Measurements from ENCODE around the gene FHL2. TPM values are rescaled to one million over a fixed set of nuclear protein-coding genes. Genes with fewer than 3 reads are reported as not detected.
A peak's percentile ranks its signal among the peaks of the same experiment; 100 is the strongest.

Gene FHL2
- total and polyA plus RNA-seq, 12 donors, result 437 to 2,354 (median 1,410) TPM

GRCh38 chr2:105393373-105394055 lies 5.3 kb downstream of the FHL2 start:
- peaks cover 17 to 99% (median 50%) of the 10 kb centered on the region in 9 donors for H3K4me1 ChIP-seq
- WGBS, 2 donors, result 28 to 43% methylated on average over 13 of the region's 13 CpGs
- peaks cover 0 to 17% (median 3%) of the 10 kb centered on the region in 7 donors for H3K27me3 ChIP-seq
- peak overlapping the region in 1 of 10 donors; percentile 15 for H3K4me3 ChIP-seq
- no peaks in the 10 kb centered on the region for H3K9me3 ChIP-seq
- ATAC-seq (peak in 6 of 8 donors; percentile 0 to 44 (median 12)), DNase-seq (peak in 1 of 2 donors; percentile 67)
- no peak for TF ChIP-seq CTCF (IDR thresholded peaks at IDR 0.05)
- H3K36me3 ChIP-seq, result peaks cover 0 to 17% (median 0%) of the 10 kb centered on the region in 9 donors
- intact Hi-C loops (cut with DNase I), result loop anchor here in 1 of 10 donors (10.0 kb wide), 1 partner anchor 531 kb away; no protein-coding TSS in a partner anchor
- peak overlapping the region in 9 of 10 donors; percentile 8 to 95 (median 70) for H3K27ac ChIP-seq

DNA sequence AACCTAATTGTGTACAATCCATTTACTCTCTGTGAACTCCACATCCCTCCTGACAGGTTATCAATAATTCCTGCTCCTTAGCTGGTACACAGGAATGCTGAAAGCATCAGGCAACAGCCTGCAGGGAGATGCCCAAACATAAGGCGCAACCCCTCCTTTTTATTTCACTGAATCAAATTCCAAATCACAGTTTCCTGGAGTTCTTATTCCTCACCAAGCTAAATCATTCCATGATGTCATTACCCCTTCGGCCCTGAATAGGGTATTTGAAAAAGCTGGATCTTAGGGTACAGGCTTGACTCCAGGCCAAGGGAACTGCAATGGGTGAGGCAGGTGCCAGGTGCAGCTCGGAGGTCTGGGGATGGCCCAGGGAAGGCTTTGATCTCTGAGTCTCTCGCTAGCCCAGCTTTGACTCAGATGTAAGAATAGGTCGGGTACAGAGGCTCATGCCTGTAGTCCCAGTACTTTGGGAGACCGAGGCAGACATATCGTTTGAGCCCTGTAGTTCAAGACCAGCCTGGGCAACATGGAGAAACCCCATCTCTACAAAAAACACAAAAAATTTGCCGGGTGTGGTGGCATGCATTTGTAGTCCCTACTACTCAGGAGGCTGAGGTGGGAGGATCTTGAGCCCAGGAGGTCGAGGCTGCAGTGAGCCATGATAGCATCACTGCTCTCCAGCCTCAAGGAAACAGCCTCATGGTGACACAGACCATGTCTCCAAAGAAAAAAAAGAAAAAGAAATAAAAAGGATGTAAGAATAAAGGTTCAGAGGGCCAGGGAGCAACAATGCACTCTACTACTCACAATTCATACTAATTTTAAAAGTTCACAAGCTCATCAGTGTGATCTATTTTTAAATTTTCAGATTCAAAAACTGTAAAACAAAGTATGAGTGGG lies 6.8 kb downstream of the FHL2 start:
- intact Hi-C loops (cut with DNase I), result loop anchor here in 1 of 10 donors (10.0 kb wide), 1 partner anchor 533 kb away; no protein-coding TSS in a partner anchor
- Histone ChIP-seq H3K27ac (peak overlapping the region in 8 of 10 donors; percentile 7 to 95 (median 46)), H3K4me3 (no peak overlapping the region), H3K27me3 (peaks cover 0 to 3% (median 0%) of the 10 kb centered on the region in 7 donors), H3K4me1 (peaks cover 17 to 97% (median 64%) of the 10 kb centered on the region in 9 donors), H3K36me3 (peaks cover 0 to 20% (median 0%) of the 10 kb centered on the region in 9 donors), H3K9me3 (no peaks in the 10 kb centered on the region)
- DNase-seq (no peak), ATAC-seq (peak in 1 of 8 donors; percentile 1)
- WGBS, 2 donors, result 65 to 76% methylated on average over 9 of the region's 9 CpGs
- no peak for TF ChIP-seq CTCF (IDR thresholded peaks at IDR 0.05)

DNA sequence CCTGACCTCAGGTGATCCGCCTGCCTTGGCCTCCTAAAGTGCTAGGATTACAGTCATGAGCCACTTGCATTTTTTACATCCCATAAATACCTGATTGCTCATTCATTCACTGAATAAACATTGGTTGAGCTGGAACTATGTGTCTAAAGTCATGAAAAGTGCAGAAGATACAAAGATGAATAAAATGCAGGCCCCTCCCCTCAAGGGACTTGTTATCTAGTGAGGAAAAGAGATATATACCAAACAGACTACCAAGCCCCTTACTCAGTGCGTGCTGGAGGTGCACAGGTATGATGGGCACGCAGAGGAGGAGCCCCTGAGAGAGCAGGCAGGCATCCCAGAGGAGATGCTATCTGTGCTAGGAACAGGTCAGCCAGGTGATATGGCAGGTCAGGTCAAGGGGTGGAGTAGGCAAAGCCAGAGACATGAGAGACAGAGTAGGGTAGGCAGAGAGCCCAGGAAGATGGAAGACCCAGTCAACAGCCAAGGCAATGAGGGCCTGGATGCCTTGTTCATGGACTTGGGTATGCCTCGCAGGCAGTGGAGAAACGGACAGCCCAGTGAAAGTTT lies 7.7 kb downstream of the FHL2 start:
- Histone ChIP-seq H3K27me3 (no peaks in the 10 kb centered on the region), H3K9me3 (no peaks in the 10 kb centered on the region), H3K36me3 (peaks cover 0 to 23% (median 1%) of the 10 kb centered on the region in 9 donors), H3K4me3 (no peak overlapping the region), H3K4me1 (peaks cover 16 to 98% (median 60%) of the 10 kb centered on the region in 9 donors), H3K27ac (peak overlapping the region in 7 of 10 donors; percentile 7 to 95 (median 46))
- no peak for DNase-seq
- ATAC-seq, result peak in 1 of 8 donors; percentile 14
- 74 to 84% methylated on average over 5 of the region's 5 CpGs for WGBS, 2 donors
- intact Hi-C loops (cut with DNase I), result loop anchor here in 1 of 10 donors (10.0 kb wide), 1 partner anchor 534 kb away; no protein-coding TSS in a partner anchor
- TF ChIP-seq CTCF (IDR thresholded peaks at IDR 0.05), result no peak

- peak in 1 of 8 donors; percentile 1 for ATAC-seq
- no peak for DNase-seq
Measured at GRCh38 chr2:105390454-105390853, 8.4 kb downstream of the FHL2 start.

More at GRCh38 chr2:105390454-105390853, 8.4 kb downstream of the FHL2 start:
- no peaks in the 10 kb centered on the region for H3K27me3 ChIP-seq
- intact Hi-C loops (cut with DNase I), result loop anchor here in 1 of 10 donors (10.0 kb wide), 1 partner anchor 534 kb away; no protein-coding TSS in a partner anchor
- no peaks in the 10 kb centered on the region for H3K9me3 ChIP-seq
- H3K27ac ChIP-seq, result peak overlapping the region in 6 of 10 donors; percentile 2 to 95 (median 79)
- peaks cover 0 to 28% (median 7%) of the 10 kb centered on the region in 9 donors for H3K36me3 ChIP-seq
- no peak for TF ChIP-seq CTCF (IDR thresholded peaks at IDR 0.05)
- peaks cover 18 to 98% (median 57%) of the 10 kb centered on the region in 9 donors for H3K4me1 ChIP-seq
- H3K4me3 ChIP-seq, result no peak overlapping the region

Data from heart right ventricle (tissue), 16 donors.